Sigmoid colon (tissue), 7 donors: ENCODE results near the gene APEH. TPM values are rescaled to one million over a fixed set of nuclear protein-coding genes. Genes with fewer than 3 reads are reported as not detected.

Experiments
- DNase-seq: peaks from one replicate; pipeline ENCODE4 v3.0.0-alpha.2; 2019
- H3K27ac ChIP-seq, 4 donors: fragments of 200-600 bp; sonication (generic); one replicate each; pipeline ENCODE4 v1.5.1; 2016 to 2019; ENCODE audit warnings: mild to moderate bottlenecking in 1 of 4
- H3K27me3 ChIP-seq, 3 donors: fragments of 200-600 bp; sonication (generic); one replicate each; pipeline ENCODE4 v1.5.1; 2019; ENCODE audit warnings: mild to moderate bottlenecking in 1 of 3
- H3K36me3 ChIP-seq, 4 donors: fragments of 200-600 bp; sonication (generic); one replicate each; pipeline ENCODE4 v1.5.1; 2016 to 2019
- H3K4me1 ChIP-seq, 4 donors: fragments of 200-600 bp; sonication (generic); one replicate each; pipeline ENCODE4 v1.5.1; 2017 to 2019
- H3K4me3 ChIP-seq, 4 donors: fragments of 200-600 bp; sonication (generic); one replicate each; pipeline ENCODE4 v1.5.1; 2017 to 2019; ENCODE audit warnings: mild to moderate bottlenecking in 2 of 4, moderate library complexity in 1 of 4
- H3K9me3 ChIP-seq, 4 donors: fragments of 200-600 bp in 3 of 4; sonication (generic) in 3 of 4; one replicate each; pipeline versions ENCODE4 v1.5.1 to v1.6.1; 2013 to 2019
- CTCF ChIP-seq, 4 experiments: fragments of 450-650 bp in 3 of 4; fragments of 200-600 bp in 1 of 4; IDR thresholded peaks; one replicate each; pipeline ENCODE4 v1.5.1; 2016 to 2019; ENCODE audit warnings: antibody characterized with exemption in 4 of 4, mild to moderate bottlenecking in 3 of 4, moderate library complexity in 2 of 4
- EP300 ChIP-seq, 4 donors: sonication (generic); formaldehyde crosslinking; IDR thresholded peaks; one replicate each; pipeline ENCODE4 v1.6.1; 2017; ENCODE audit warnings: antibody characterized with exemption in 4 of 4
- POLR2A ChIP-seq, 2 donors: fragments of 450-650 bp; IDR thresholded peaks; one replicate each; pipeline ENCODE4 v1.6.1; 2016; ENCODE audit warnings: antibody characterized with exemption in 2 of 2, mild to moderate bottlenecking in 2 of 2, moderate library complexity in 2 of 2
- POLR2AphosphoS5 ChIP-seq, 4 donors: sonication (generic); formaldehyde crosslinking; IDR thresholded peaks; one replicate each; pipeline ENCODE4 v1.6.1; 2017; ENCODE audit warnings: antibody characterized with exemption in 4 of 4
- WGBS, 2 donors: extraction: QIAGEN DNeasy Blood & Tissue Kit; methylation state at CpG; one replicate each; pipeline ENCODE4 v1.1.7; 2013; 5-methylcytosine and 5-hydroxymethylcytosine counted together
- intact Hi-C: fragments of 100-400 bp; cut with DNase I; formaldehyde crosslinking; loops from one replicate; pipeline ENCODE4 v1.15.1; 2023
- polyA plus RNA-seq, 3 donors: library from polyadenylated mRNA; stranded (reverse); fragments of 200-250 nt; gene quantifications; one replicate each; pipeline ENCODE4 v1.2.3, GENCODE V29; 2013
- total RNA-seq, 4 donors: library from RNA; depleted of rRNA; stranded (reverse); fragments of >200 nt; gene quantifications; one replicate each; pipeline ENCODE4 v1.1.0, GENCODE V29; 2016
- donor health status: healthy with polysubstance abuse.
- donor health status: Bipolar disorder and iron deficiency.
- donor health status: healthy.

The APEH gene
- total and polyA plus RNA-seq, 7 donors = 49.0 to 102 (median 64.8) TPM

- Histone ChIP-seq H3K27ac (no peak overlapping the region), H3K36me3 (peaks cover 0 to 4% (median 1%) of the 10 kb centered on the region in 4 donors), H3K4me3 (no peak overlapping the region), H3K27me3 (peaks cover 0 to 25% (median 16%) of the 10 kb centered on the region in 3 donors), H3K9me3 (no peaks in the 10 kb centered on the region), H3K4me1 (peaks cover 0 to 21% (median 20%) of the 10 kb centered on the region in 4 donors)
- intact Hi-C loops = loop anchor here (1.0 to 5.0 kb wide), 2 partner anchors 132 to 244 kb away; partner anchors contain the start of gene NICN1
- 66% methylated on average over 6 of the region's 6 CpGs for WGBS, 2 donors
- DNase-seq = no peak
- TF ChIP-seq POLR2A (IDR thresholded peaks at IDR 0.05) (no peak), POLR2AphosphoS5 (IDR thresholded peaks at IDR 0.05) (no peak), EP300 (IDR thresholded peaks at IDR 0.05) (no peak), CTCF (IDR thresholded peaks at IDR 0.05) (no peak)
Observed at GRCh38 chr3:49670940-49671290, 3.2 kb upstream of the APEH start.

DNA sequence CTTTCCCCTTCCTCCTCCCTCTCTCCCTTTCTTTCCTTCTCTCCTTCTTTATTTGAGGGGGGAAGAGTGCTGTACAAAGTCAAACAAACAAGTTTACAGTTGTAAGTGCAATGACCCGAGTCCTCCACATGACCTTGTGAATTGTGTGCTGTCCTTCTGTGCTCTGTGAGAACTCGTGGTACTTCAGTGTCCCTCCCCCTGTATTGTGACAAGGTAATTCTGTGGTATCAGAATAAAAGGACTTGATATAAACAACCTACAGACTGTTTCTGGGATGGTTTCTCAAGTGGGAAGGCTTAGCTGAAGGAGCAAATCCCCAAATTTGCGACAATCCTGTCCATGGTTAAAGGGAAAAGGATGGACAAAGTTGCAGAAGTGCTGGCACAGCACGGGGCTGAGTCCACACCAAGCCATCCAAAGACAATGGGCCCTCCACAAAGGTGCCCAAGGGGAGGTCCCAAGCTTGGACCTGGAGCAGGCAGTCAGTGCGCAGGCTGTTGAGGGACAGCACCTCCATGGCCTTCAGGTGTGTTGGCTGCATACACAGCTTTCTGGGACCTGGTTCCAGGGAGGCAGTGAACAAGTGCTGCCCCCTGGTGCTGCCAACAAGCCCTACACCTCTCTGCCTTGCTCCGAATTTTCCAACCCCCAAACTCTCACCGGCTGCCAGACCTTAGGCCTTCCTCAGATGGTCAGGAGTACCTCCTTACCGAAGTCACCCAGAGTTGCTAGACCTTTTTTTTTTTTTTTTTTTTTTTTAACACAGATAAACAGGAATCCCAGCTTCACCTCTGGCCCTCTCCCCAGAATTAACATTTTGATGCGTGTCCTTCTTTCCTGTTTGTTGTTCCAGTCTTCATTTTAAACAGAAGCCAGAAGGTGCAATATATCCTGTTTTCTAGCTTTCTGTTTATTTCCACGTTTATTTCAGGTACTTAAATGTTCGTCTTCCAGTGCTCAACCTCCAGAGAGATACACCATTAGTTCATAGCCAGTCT is 2.6 kb upstream of the APEH start:
- WGBS, 2 donors = 34 to 45% methylated on average over 11 of the region's 11 CpGs
- intact Hi-C loops = loop anchor here (1.0 to 5.0 kb wide), 2 partner anchors 132 to 244 kb away; partner anchors contain the start of gene NICN1
- peak; percentile 79 for DNase-seq
- Histone ChIP-seq H3K4me3 (no peak overlapping the region), H3K4me1 (peaks cover 0 to 21% (median 20%) of the 10 kb centered on the region in 4 donors), H3K27ac (peak overlapping the region in 1 of 4 donors; percentile 18), H3K9me3 (no peaks in the 10 kb centered on the region), H3K27me3 (peaks cover 0 to 19% (median 16%) of the 10 kb centered on the region in 3 donors), H3K36me3 (peaks cover 0 to 11% (median 8%) of the 10 kb centered on the region in 4 donors)
- no peak for TF ChIP-seq EP300 (IDR thresholded peaks at IDR 0.05)
- TF ChIP-seq CTCF (IDR thresholded peaks at IDR 0.05) = peak; percentile 56 to 83 (median 74)

- no peak for DNase-seq
- TF ChIP-seq CTCF (IDR thresholded peaks at IDR 0.05) (no peak), POLR2AphosphoS5 (IDR thresholded peaks at IDR 0.05) (no peak), EP300 (IDR thresholded peaks at IDR 0.05) (no peak), POLR2A (IDR thresholded peaks at IDR 0.05) (no peak)
- peaks cover 0 to 21% (median 20%) of the 10 kb centered on the region in 4 donors for H3K4me1 ChIP-seq
- no peaks in the 10 kb centered on the region for H3K9me3 ChIP-seq
- H3K27me3 ChIP-seq = peaks cover 0 to 10% (median 8%) of the 10 kb centered on the region in 3 donors
- WGBS, 2 donors = 20 to 22% methylated on average over 17 of the region's 17 CpGs
- intact Hi-C loops = loop anchor here (5.0 kb wide), 1 partner anchor 246 kb away; the partner anchor contains the start of gene NICN1
- H3K4me3 ChIP-seq = peak overlapping the region; percentile 83 to 94 (median 90)
- peak overlapping the region; percentile 87 to 95 (median 88) for H3K27ac ChIP-seq
- H3K36me3 ChIP-seq = peaks cover 0 to 27% (median 23%) of the 10 kb centered on the region in 4 donors
Observed at GRCh38 chr3:49673121-49673714, 933 bp upstream of the APEH start.

DNA sequence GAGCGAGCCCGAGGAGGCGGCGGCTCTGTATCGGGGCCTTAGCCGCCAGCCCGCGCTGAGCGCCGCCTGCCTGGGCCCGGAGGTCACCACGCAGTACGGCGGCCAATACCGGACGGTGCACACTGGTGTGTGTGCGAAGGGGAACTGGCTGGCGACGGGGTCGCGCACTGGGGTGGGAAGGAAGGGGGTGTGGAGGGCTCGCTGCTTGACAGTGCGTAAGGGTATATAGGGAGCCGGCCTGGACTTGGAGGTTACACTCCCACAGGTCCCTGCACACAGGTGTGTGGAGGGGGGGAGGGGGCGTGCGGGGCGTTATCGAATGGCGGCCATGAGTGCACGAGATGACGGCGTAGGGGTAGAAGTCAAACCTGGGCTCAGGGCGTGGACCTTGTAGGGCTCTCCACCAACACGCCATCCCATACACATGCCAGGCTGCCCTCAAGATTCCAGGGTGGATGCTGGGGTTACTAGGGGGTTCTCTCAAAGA is 389 bp downstream of the APEH start:
- intact Hi-C loops = loop anchor here (5.0 kb wide), 1 partner anchor 247 kb away; the partner anchor contains the start of gene NICN1
- Histone ChIP-seq H3K27ac (peak overlapping the region; percentile 87 to 95 (median 88)), H3K27me3 (no peaks in the 10 kb centered on the region), H3K36me3 (peaks cover 12 to 41% (median 36%) of the 10 kb centered on the region in 4 donors), H3K9me3 (no peaks in the 10 kb centered on the region), H3K4me1 (peaks cover 0 to 21% (median 20%) of the 10 kb centered on the region in 4 donors), H3K4me3 (peak overlapping the region; percentile 83 to 94 (median 90))
- TF ChIP-seq CTCF (IDR thresholded peaks at IDR 0.05) = no peak
- no peak for TF ChIP-seq EP300 (IDR thresholded peaks at IDR 0.05)
- no peak for TF ChIP-seq POLR2AphosphoS5 (IDR thresholded peaks at IDR 0.05)
- no peak for TF ChIP-seq POLR2A (IDR thresholded peaks at IDR 0.05)
- WGBS, 2 donors = 3 to 4% methylated on average over 34 of the region's 34 CpGs
- DNase-seq = peak; percentile 75
